ENCODE results near the gene GALNTL6.

Gene GALNTL6

GRCh38 chr4:172129593-172129992 is 316.4 kb downstream of the GALNTL6 start:
- DNase-seq, result no peak

- DNase-seq, result no peak
Observed at GRCh38 chr4:172134521-172134920, 321.3 kb downstream of the GALNTL6 start.

GRCh38 chr4:172141025-172141424 is 327.8 kb downstream of the GALNTL6 start:
- DNase-seq, result no peak

- DNase-seq, result no peak
Observed at GRCh38 chr4:172142281-172142741, 329.1 kb downstream of the GALNTL6 start.

- DNase-seq, result no peak
Observed at GRCh38 chr4:172143605-172144314, 330.6 kb downstream of the GALNTL6 start.

- no peak for DNase-seq
Observed at GRCh38 chr4:172147687-172148086, 334.5 kb downstream of the GALNTL6 start.

GRCh38 chr4:172149329-172149728 is 336.1 kb downstream of the GALNTL6 start:
- no peak for DNase-seq

GRCh38 chr4:172152284-172152683 is 339.1 kb downstream of the GALNTL6 start:
- no peak for DNase-seq

GRCh38 chr4:172153719-172154118 is 340.5 kb downstream of the GALNTL6 start:
- no peak for DNase-seq

- no peak for DNase-seq
Observed at GRCh38 chr4:172155838-172156345, 342.7 kb downstream of the GALNTL6 start.

GRCh38 chr4:172157946-172158345 is 344.7 kb downstream of the GALNTL6 start:
- DNase-seq, result no peak

GRCh38 chr4:172163215-172163614 is 350.0 kb downstream of the GALNTL6 start:
- no peak for DNase-seq

- DNase-seq, result no peak
Observed at GRCh38 chr4:172168888-172169287, 355.7 kb downstream of the GALNTL6 start.

GRCh38 chr4:172169871-172170270 is 356.7 kb downstream of the GALNTL6 start:
- DNase-seq, result no peak

GRCh38 chr4:172173206-172173605 is 360.0 kb downstream of the GALNTL6 start:
- DNase-seq, result no peak

GRCh38 chr4:172177382-172177781 is 364.2 kb downstream of the GALNTL6 start:
- DNase-seq, result no peak

- no peak for DNase-seq
Observed at GRCh38 chr4:172188248-172188988, 375.2 kb downstream of the GALNTL6 start.

GRCh38 chr4:172202480-172203076 is 389.4 kb downstream of the GALNTL6 start:
- DNase-seq, result no peak

- no peak for DNase-seq
Observed at GRCh38 chr4:172207258-172207657, 394.1 kb downstream of the GALNTL6 start.

- DNase-seq, result no peak
Observed at GRCh38 chr4:172207886-172208285, 394.7 kb downstream of the GALNTL6 start.

GRCh38 chr4:172220679-172221078 is 407.5 kb downstream of the GALNTL6 start:
- DNase-seq, result no peak

GRCh38 chr4:172225457-172225856 is 412.3 kb downstream of the GALNTL6 start:
- no peak for DNase-seq

- DNase-seq, result no peak
Observed at GRCh38 chr4:172232966-172233365, 419.8 kb downstream of the GALNTL6 start.

- DNase-seq, result no peak
Observed at GRCh38 chr4:172243551-172243950, 430.3 kb downstream of the GALNTL6 start.
